GM12873 (cell line): ENCODE measurements around the gene DOK7.

Experiments used
- CTCF ChIP-seq: IDR thresholded peaks from 2 replicates; pipeline ENCODE4 v1.5.1; 2012; ENCODE audit warnings: low read depth, mild to moderate bottlenecking, moderate library complexity, low read length, control low read depth; ENCODE audit not compliant: insufficient read depth; ENCODE audit errors: missing control alignments

The DOK7 gene

GRCh38 chr4:3417448-3417847 is 45.7 kb upstream of the DOK7 start:
- TF ChIP-seq CTCF, result no peak

GRCh38 chr4:3418029-3418762 is 44.9 kb upstream of the DOK7 start:
- peak; percentile 31 for TF ChIP-seq CTCF

- TF ChIP-seq CTCF, result no peak
These were observed 43.1 kb upstream of the DOK7 start for GRCh38 chr4:3419836-3420605.

- no peak for TF ChIP-seq CTCF
These were observed 42.5 kb upstream of the DOK7 start for GRCh38 chr4:3420606-3420955.

GRCh38 chr4:3420956-3421355 is 42.1 kb upstream of the DOK7 start:
- no peak for TF ChIP-seq CTCF

GRCh38 chr4:3421470-3421869 is 41.6 kb upstream of the DOK7 start:
- no peak for TF ChIP-seq CTCF

- no peak for TF ChIP-seq CTCF
These were observed 40.8 kb upstream of the DOK7 start for GRCh38 chr4:3422241-3422801.
